Measurements from ENCODE around the gene RNF114.

The RNF114 gene

DNA sequence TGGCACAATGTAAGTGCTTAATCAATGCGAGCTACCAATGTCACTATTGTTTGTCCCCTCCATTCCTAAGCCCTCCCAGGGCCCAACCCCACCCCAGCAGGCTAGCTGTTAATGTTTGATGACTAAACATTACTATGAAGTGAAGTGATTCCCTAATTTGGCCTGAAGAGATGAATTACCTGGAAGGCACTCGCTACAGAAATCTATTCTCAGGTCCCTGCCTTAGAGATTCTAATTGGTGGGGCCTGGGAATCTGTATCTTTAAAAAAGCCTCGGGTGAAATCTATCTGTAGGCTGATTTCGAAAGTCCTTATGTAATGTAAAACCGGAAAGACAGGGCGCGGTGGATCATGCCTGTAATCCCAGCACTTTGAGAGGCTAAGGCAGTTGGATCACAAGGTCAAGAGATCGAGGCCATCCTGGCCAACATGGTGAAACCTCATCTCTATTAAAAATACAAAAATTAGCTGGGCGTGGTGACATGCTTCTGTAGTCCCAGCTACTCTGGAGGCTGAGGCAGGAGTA lies 29.6 kb downstream of the RNF114 start:
- TF ChIP-seq, protein P1, sequence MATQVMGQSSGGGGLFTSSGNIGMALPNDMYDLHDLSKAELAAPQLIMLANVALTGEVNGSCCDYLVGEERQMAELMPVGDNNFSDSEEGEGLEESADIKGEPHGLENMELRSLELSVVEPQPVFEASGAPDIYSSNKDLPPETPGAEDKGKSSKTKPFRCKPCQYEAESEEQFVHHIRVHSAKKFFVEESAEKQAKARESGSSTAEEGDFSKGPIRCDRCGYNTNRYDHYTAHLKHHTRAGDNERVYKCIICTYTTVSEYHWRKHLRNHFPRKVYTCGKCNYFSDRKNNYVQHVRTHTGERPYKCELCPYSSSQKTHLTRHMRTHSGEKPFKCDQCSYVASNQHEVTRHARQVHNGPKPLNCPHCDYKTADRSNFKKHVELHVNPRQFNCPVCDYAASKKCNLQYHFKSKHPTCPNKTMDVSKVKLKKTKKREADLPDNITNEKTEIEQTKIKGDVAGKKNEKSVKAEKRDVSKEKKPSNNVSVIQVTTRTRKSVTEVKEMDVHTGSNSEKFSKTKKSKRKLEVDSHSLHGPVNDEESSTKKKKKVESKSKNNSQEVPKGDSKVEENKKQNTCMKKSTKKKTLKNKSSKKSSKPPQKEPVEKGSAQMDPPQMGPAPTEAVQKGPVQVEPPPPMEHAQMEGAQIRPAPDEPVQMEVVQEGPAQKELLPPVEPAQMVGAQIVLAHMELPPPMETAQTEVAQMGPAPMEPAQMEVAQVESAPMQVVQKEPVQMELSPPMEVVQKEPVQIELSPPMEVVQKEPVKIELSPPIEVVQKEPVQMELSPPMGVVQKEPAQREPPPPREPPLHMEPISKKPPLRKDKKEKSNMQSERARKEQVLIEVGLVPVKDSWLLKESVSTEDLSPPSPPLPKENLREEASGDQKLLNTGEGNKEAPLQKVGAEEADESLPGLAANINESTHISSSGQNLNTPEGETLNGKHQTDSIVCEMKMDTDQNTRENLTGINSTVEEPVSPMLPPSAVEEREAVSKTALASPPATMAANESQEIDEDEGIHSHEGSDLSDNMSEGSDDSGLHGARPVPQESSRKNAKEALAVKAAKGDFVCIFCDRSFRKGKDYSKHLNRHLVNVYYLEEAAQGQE (IDR thresholded peaks at IDR 0.05; ENCODE audit: insufficient read depth in 1 of 2, low read depth in 2 of 2, low read length in 2 of 2): no peak
- TF ChIP-seq TAF1 (IDR thresholded peaks at IDR 0.05; ENCODE audit: borderline replicate concordance, insufficient read depth, low read length) (no peak), POLR2AphosphoS5 (IDR thresholded peaks at IDR 0.05; ENCODE audit: low read depth, low read length) (no peak), SIN3A (IDR thresholded peaks at IDR 0.05; ENCODE audit: borderline replicate concordance, insufficient read depth, low read length) (no peak), FOXP2 (optimal IDR thresholded peaks at IDR 0.05; ENCODE audit: borderline replicate concordance, extremely low read depth, extremely low read length, insufficient read depth) (no peak)

DNA sequence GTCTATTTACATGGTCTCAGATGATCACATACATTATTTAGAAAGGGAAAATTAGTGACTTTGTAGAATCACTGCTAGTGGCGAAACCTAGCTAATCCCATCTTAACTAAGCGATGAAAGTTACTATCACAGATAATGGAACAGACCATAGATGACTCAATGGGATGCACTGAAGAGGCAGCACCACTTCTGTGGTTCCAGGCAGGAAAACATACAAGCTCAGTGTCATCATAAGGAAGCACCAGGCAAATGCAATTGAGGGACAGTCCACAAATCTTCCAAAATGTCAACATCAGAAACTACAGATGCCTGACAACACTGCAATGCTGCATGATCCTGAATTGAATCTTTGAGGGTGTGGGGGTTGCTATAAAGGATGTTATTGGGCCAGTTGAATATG lies 30.7 kb downstream of the RNF114 start:
- TF ChIP-seq FOXP2 (optimal IDR thresholded peaks at IDR 0.05; ENCODE audit: borderline replicate concordance, extremely low read depth, extremely low read length, insufficient read depth) (no peak), POLR2AphosphoS5 (IDR thresholded peaks at IDR 0.05; ENCODE audit: low read depth, low read length) (no peak), TAF1 (IDR thresholded peaks at IDR 0.05; ENCODE audit: borderline replicate concordance, insufficient read depth, low read length) (no peak), SIN3A (IDR thresholded peaks at IDR 0.05; ENCODE audit: borderline replicate concordance, insufficient read depth, low read length) (no peak)
- TF ChIP-seq, protein P1 (IDR thresholded peaks at IDR 0.05; ENCODE audit: insufficient read depth in 1 of 2, low read depth in 2 of 2, low read length in 2 of 2): no peak

DNA sequence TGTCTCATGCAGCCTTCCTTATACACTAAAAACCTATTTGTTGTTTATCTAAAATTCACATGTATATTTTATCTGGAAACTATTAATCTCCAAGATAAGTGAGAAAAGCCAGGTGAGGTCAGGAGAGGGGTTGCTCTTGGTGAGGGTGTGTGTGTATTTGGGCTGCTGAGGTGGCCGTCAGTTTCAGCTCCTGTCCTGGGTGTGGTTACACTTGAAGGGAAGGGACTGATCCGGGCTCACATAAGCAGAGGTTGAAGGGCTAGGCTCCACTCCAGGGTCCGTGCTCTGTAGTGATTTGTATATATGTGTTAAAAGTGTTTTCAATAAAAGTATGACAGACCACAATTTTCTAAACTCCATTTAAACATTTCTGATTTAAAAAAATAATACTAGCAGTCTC lies 33.0 kb downstream of the RNF114 start:
- TF ChIP-seq FOXP2 (optimal IDR thresholded peaks at IDR 0.05; ENCODE audit: borderline replicate concordance, extremely low read depth, extremely low read length, insufficient read depth) (no peak), TAF1 (IDR thresholded peaks at IDR 0.05; ENCODE audit: borderline replicate concordance, insufficient read depth, low read length) (no peak), POLR2AphosphoS5 (IDR thresholded peaks at IDR 0.05; ENCODE audit: low read depth, low read length) (no peak), SIN3A (IDR thresholded peaks at IDR 0.05; ENCODE audit: borderline replicate concordance, insufficient read depth, low read length) (no peak)
- TF ChIP-seq, protein P1 (IDR thresholded peaks at IDR 0.05; ENCODE audit: insufficient read depth in 1 of 2, low read depth in 2 of 2, low read length in 2 of 2): no peak

DNA sequence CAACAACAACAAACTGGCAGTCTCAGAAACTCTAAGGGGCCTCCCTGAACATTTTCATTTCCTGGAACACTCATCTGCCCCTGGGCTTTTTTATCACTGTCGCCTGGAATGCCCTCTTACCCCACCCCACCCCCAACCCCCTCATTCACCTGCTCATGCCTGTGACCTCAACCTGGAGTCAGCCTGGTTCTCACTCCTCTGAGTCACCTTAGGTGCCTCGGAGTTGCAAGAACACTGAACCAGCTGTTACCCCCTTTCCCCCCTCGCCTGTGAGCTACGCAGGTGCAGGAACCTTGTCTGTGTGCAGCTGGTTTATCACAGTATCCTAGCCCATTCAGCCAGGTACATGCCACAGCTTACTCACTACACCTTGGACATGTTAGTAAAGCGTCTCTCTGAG lies 33.7 kb downstream of the RNF114 start:
- TF ChIP-seq SIN3A (IDR thresholded peaks at IDR 0.05; ENCODE audit: borderline replicate concordance, insufficient read depth, low read length) (no peak), POLR2AphosphoS5 (IDR thresholded peaks at IDR 0.05; ENCODE audit: low read depth, low read length) (no peak)

DNA sequence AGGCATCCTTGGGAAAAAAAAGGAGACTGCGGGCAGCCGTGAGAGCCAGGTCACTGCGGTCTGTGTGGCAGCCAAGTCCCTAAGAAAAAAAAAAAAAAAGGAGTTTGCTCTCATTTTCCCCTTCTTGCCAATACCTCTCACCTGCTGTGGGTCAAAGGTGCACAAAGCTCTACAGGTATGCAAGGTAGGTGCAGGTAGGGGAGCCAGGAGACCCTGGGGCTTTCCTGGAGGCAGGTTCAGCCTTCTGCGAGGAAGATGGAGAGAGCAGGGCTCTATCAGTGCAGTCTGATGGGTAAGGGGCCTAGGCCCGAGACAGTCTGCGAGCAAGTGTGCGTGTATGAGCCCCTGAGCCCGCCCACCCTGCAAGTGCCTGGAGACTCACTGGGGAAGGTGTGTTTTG lies 34.3 kb downstream of the RNF114 start:
- TF ChIP-seq POLR2AphosphoS5 (IDR thresholded peaks at IDR 0.05; ENCODE audit: low read depth, low read length) (no peak), SIN3A (IDR thresholded peaks at IDR 0.05; ENCODE audit: borderline replicate concordance, insufficient read depth, low read length) (no peak)

DNA sequence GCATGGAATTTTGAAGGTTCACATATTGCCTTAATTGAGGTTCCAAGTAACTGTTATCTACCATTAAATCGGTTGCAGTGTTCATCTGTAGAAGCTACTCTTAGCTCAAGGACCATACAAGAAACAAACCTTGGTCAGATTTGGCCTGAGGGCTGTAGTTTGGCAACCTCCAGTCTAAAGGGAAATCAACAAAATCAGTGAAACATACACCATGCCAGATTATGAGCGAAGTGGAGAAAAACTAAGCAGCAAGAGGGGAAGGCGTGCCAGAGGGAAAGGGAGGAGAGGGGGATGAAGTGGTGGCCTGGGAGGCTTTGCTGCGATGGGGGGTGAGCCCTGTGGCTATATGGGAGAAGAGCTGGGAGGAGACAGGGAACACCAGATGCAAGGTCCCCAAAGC lies 37.8 kb downstream of the RNF114 start:
- TF ChIP-seq POLR2AphosphoS5 (IDR thresholded peaks at IDR 0.05; ENCODE audit: low read depth, low read length) (no peak), TAF1 (IDR thresholded peaks at IDR 0.05; ENCODE audit: borderline replicate concordance, insufficient read depth, low read length) (no peak), FOXP2 (optimal IDR thresholded peaks at IDR 0.05; ENCODE audit: borderline replicate concordance, extremely low read depth, extremely low read length, insufficient read depth) (no peak), SIN3A (IDR thresholded peaks at IDR 0.05; ENCODE audit: borderline replicate concordance, insufficient read depth, low read length) (no peak)
- TF ChIP-seq, protein P1 (IDR thresholded peaks at IDR 0.05; ENCODE audit: insufficient read depth in 1 of 2, low read depth in 2 of 2, low read length in 2 of 2): no peak
